ENCODE data around the gene RNASEH1.
A peak's percentile ranks its signal among the peaks of the same experiment; 100 is the strongest.

RNASEH1 gene

GRCh38 chr2:3558205-3559014 lies at the start of gene RNASEH1:
Gene RNASEH1 (minus strand): TSS chr2:3558333. CDS start chr2:3558260, 73 bp downstream.
- DNase-seq (ENCODE audit: low read depth in 2 of 2, low spot score in 1 of 2) = peak; percentile 98 to 100

- no peak for DNase-seq (ENCODE audit: low read depth in 2 of 2, low spot score in 1 of 2)
These were observed 48.5 kb upstream of the RNASEH1 start for GRCh38 chr2:3606370-3607201.

- DNase-seq (ENCODE audit: low read depth in 2 of 2, low spot score in 1 of 2) = no peak
These were observed 47.9 kb upstream of the RNASEH1 start for GRCh38 chr2:3606028-3606369.

GRCh38 chr2:3604991-3605961 lies 47.1 kb upstream of the RNASEH1 start:
- no peak for DNase-seq (ENCODE audit: low read depth in 2 of 2, low spot score in 1 of 2)

DNA sequence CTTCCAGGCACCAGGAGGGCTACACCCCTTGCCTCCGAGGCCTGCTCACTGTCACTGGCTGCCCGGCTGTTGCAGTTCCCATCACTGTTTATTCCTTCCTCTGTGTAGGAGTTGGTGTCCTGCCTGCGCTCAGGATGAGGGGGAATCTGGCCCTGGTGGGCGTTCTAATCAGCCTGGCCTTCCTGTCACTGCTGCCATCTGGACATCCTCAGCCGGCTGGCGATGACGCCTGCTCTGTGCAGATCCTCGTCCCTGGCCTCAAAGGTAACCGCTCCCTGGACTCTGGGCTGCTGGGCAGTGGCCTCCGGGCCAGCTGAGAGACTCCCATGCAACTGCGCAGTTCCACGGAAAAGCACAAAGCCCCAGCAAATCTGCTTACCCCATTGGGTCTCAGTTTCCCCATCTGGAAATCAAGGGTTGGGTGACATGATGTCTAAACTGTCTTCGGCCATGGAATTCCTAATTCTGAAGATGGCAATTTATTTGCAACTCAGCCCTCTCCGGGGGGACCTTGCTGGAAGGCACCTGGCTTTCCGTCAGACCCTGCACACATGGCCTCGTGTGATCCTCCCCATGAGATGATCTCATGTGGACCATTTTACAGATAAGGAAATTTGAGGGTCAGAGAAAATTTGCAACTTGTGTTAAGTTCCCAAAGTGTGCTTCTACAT lies 46.2 kb upstream of the RNASEH1 start:
- DNase-seq (ENCODE audit: low read depth in 2 of 2, low spot score in 1 of 2) = no peak

GRCh38 chr2:3603536-3604206 lies 45.5 kb upstream of the RNASEH1 start:
- DNase-seq (ENCODE audit: low read depth in 2 of 2, low spot score in 1 of 2) = no peak

- no peak for DNase-seq (ENCODE audit: low read depth in 2 of 2, low spot score in 1 of 2)
These were observed 44.6 kb upstream of the RNASEH1 start for GRCh38 chr2:3602553-3603339.

GRCh38 chr2:3601561-3602271 lies 43.6 kb upstream of the RNASEH1 start:
- DNase-seq (ENCODE audit: low read depth in 2 of 2, low spot score in 1 of 2) = no peak

- no peak for DNase-seq (ENCODE audit: low read depth in 2 of 2, low spot score in 1 of 2)
These were observed 42.2 kb upstream of the RNASEH1 start for GRCh38 chr2:3600256-3600855.

DNA sequence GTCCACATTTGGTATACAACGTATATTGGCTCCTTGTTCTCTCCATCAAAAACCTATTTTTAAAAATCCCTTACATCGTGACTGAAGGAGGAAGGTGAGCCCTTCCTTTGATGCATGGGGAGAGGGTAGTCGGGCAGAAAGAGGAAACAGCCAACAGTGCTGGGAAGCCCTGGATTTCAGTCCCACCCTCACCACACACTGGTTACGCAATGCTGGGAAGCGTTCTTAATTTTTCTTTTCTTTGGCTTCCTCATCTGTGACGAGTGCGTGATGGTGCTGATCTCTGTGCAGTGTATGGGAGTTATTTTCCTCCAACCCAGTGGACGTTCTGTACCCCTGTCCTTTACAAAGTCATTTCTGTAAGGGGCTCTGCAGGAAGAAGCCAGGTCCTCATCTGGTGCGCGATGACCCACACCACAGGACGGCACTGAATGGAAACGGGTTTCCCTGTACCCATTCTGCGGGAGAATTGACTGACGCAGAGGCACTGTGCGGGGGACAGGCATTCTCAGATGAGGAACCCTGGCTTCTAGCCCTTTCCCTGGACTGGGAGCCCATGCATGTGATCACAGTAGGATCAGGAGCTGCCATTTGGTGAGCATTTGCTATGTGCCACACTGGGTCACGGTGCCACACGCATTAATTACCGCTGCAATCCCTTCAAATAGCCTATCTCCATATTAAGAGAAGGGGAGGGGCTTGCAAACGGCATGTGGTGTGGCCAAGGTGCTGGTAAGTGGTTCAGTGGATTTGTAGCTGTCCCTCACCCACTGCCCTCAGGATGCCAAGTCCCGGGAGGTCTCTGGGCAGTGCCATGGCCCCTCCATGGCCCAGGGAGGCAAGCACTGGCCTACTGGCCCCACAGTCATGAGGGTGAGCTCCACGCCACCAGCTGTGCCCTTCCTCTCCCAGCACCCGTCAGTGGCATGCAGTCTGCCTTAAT lies 41.0 kb upstream of the RNASEH1 start:
- no peak for DNase-seq (ENCODE audit: low read depth in 2 of 2, low spot score in 1 of 2)

- no peak for DNase-seq (ENCODE audit: low read depth in 2 of 2, low spot score in 1 of 2)
These were observed 40.2 kb upstream of the RNASEH1 start for GRCh38 chr2:3598197-3598910.

- no peak for DNase-seq (ENCODE audit: low read depth in 2 of 2, low spot score in 1 of 2)
These were observed 39.4 kb upstream of the RNASEH1 start for GRCh38 chr2:3597567-3597966.

DNA sequence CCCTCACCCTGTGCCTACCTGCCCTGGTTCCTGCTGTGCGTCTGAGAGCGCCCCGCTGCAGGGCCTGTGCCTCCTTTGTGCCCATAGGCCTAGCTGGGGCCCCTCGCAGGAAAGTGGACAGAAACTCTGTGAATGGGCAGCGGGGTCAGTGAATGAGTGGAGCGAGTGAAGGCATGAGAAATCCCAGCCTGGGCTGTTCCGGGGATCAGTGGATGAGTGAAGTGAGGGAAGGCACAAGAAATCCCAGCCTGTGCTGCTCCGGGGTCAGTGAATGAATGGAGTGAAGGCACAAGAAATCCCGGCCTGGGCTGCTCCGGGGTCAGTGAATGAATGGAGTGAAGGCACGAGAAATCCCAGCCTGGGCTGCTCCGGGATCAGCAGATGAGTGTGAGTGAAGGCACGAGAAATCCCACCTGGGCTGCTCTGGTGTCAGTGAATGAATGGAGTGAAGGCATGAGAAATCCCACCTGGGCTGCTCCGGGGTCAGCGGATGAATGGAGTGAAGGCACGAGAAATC lies 38.8 kb upstream of the RNASEH1 start:
- DNase-seq (ENCODE audit: low read depth in 2 of 2, low spot score in 1 of 2) = no peak

GRCh38 chr2:3595985-3596384 lies 37.9 kb upstream of the RNASEH1 start:
- DNase-seq (ENCODE audit: low read depth in 2 of 2, low spot score in 1 of 2) = no peak

GRCh38 chr2:3595404-3595803 lies 37.3 kb upstream of the RNASEH1 start:
- DNase-seq (ENCODE audit: low read depth in 2 of 2, low spot score in 1 of 2) = no peak
